Karpas-422 (cell line): Measurements from ENCODE around the gene PIP4K2A. TPM values are rescaled to one million over a fixed set of nuclear protein-coding genes. Genes with fewer than 3 reads are reported as not detected.

ENCODE experiments used
- DNase-seq: peaks from one replicate; pipeline ENCODE4 v3.0.0-alpha.2; 2015
- H2AFZ ChIP-seq: fragments of 200-600 bp; sonication (generic); 2 replicates; pipeline ENCODE4 v1.6.1; 2014; ENCODE audit warnings: antibody characterized with exemption, low read length, mixed read lengths
- H3K27ac ChIP-seq: fragments of 200-600 bp; sonication (generic); 2 replicates; pipeline ENCODE4 v1.5.1; 2014; ENCODE audit warnings: mild to moderate bottlenecking, low read length, moderate library complexity
- H3K27me3 ChIP-seq: fragments of 200-600 bp; sonication (generic); 2 replicates; pipeline ENCODE4 v1.6.1; 2014; ENCODE audit warnings: low read length, mixed read lengths
- H3K36me3 ChIP-seq: fragments of 200-600 bp; sonication (generic); 2 replicates; pipeline ENCODE4 v1.6.1; 2014; ENCODE audit warnings: low read length, mixed read lengths; ENCODE audit not compliant: insufficient read depth
- H3K4me1 ChIP-seq: fragments of 200-600 bp; sonication (generic); 2 replicates; pipeline ENCODE4 v1.6.1; 2014; ENCODE audit warnings: mild to moderate bottlenecking, low read length, mixed read lengths
- H3K4me2 ChIP-seq: fragments of 200-600 bp; sonication (generic); 2 replicates; pipeline ENCODE4 v1.6.1; 2014; ENCODE audit warnings: low read length, low read depth, mild to moderate bottlenecking; ENCODE audit not compliant: poor library complexity, severe bottlenecking
- H3K4me3 ChIP-seq: fragments of 200-600 bp; sonication (generic); 2 replicates; pipeline ENCODE4 v1.5.1; 2014; ENCODE audit warnings: mild to moderate bottlenecking, antibody characterized with exemption, low read length, mixed read lengths
- H3K79me2 ChIP-seq: fragments of 200-600 bp; sonication (generic); 2 replicates; pipeline ENCODE4 v1.6.1; 2014; ENCODE audit warnings: mild to moderate bottlenecking, low read length, mixed read lengths
- H3K9ac ChIP-seq: fragments of 200-600 bp; sonication (generic); 2 replicates; pipeline ENCODE4 v1.6.0; 2014; ENCODE audit warnings: low read length
- H3K9me2 ChIP-seq: fragments of 200-600 bp; sonication (generic), shearing (Covaris generic); replicated peaks from 2 replicates; pipeline ENCODE4 v1.6.0; 2014; ENCODE audit warnings: mild to moderate bottlenecking, low read length, moderate library complexity; ENCODE audit not compliant: insufficient read depth
- H3K9me3 ChIP-seq: fragments of 300-700, 200-600 bp; sonication (generic); 2 replicates; pipeline ENCODE4 v1.6.1; 2014; ENCODE audit warnings: low read length, mixed read lengths
- H4K20me1 ChIP-seq: fragments of 200-600 bp; sonication (generic); 2 replicates; pipeline ENCODE4 v1.6.1; 2014; ENCODE audit warnings: mild to moderate bottlenecking, antibody characterized with exemption, low read length, low read depth; ENCODE audit not compliant: insufficient read depth
- total RNA-seq: library from RNA; depleted of rRNA; stranded (reverse); fragments of >200 nt; shearing (Covaris generic); gene quantifications from 2 replicates; pipeline ENCODE4 v1.2.3, GENCODE V29; 2014; ENCODE audit warnings: low replicate concordance; rRNA removed

Gene PIP4K2A
- total RNA-seq, 1 experiment from 2014 or later, result 32.6 TPM

GRCh38 chr10:22489467-22489866 is 224.9 kb downstream of the PIP4K2A start:
- no peaks in the 10 kb centered on the region; the same call in 1 of the 2 replicates for H3K9me2 ChIP-seq

DNA sequence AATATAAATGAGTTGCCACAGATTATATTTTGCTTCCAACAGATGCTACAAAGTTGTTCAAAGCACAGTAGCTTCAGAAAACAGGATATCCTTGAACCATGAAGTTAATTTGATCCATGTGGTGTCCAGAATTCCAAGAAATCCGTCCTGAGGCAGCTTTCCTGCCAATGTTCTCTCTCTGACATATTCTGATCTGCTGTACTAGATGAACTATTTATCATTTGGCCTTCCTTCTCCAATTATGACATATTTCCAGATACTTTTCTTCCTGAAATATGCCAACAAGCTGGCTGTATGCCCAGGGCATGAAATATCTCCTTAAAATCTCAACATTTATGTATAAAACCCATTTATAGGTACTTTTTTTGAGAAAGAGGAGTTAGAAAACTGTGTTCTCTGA is 227.9 kb downstream of the PIP4K2A start:
- Histone ChIP-seq H3K4me1 (no peaks in the 10 kb centered on the region), H4K20me1 (no peaks in the 10 kb centered on the region), H3K9me2 (no peaks in the 10 kb centered on the region; the same call in 1 of the 2 replicates), H3K9ac (no peak overlapping the region), H3K4me3 (no peak overlapping the region), H3K9me3 (no peaks in the 10 kb centered on the region), H3K4me2 (no peak overlapping the region), H3K27me3 (no peaks in the 10 kb centered on the region), H2AFZ (no peak overlapping the region), H3K36me3 (no peaks in the 10 kb centered on the region), H3K27ac (no peak overlapping the region), H3K79me2 (no peaks in the 10 kb centered on the region)
- DNase-seq, result no peak

More at GRCh38 chr10:22489467-22489866, 224.9 kb downstream of the PIP4K2A start:
- H3K9me3 ChIP-seq, result no peaks in the 10 kb centered on the region
- no peaks in the 10 kb centered on the region for H3K27me3 ChIP-seq
- H2AFZ ChIP-seq, result no peak overlapping the region
- H3K9ac ChIP-seq, result no peak overlapping the region
- H3K36me3 ChIP-seq, result no peaks in the 10 kb centered on the region
- H3K4me3 ChIP-seq, result no peak overlapping the region
- no peak for DNase-seq
- no peak overlapping the region for H3K27ac ChIP-seq
- H4K20me1 ChIP-seq, result no peaks in the 10 kb centered on the region
- H3K79me2 ChIP-seq, result no peaks in the 10 kb centered on the region
- no peaks in the 10 kb centered on the region for H3K4me1 ChIP-seq
- no peak overlapping the region for H3K4me2 ChIP-seq

Other genes starting within 250 kb of the PIP4K2A start
- gene ARMC3, start 213.5 kb upstream of the PIP4K2A start, total RNA-seq, result not detected in 2 replicates